H1 (cell line): ENCODE results near the gene LCAT. TPM values are rescaled to one million over a fixed set of nuclear protein-coding genes. Genes with fewer than 3 reads are reported as not detected.

Source experiments
- CTCF ChIA-PET: fragments of 300-600 bp; sonication (Branson Sonifier 250); formaldehyde crosslinking; loops from one replicate; lab custom pipeline; 2021; ENCODE audit not compliant: partially characterized antibody; lab: Charles Lee
- POLR2A ChIA-PET: fragments of 300-600 bp; sonication (Branson Sonifier 250); formaldehyde crosslinking; loops from one replicate; lab custom pipeline; 2021; ENCODE audit warnings: inconsistent platforms; ENCODE audit not compliant: partially characterized antibody; lab: Charles Lee
- DNase-seq, 2 experiments: peaks; one replicate each; pipeline versions ENCODE4 v3.0.0 to v3.0.0-alpha.2; 2010 to 2022; ENCODE audit warnings: low spot score in 2 of 2, low read depth in 1 of 2, mixed read lengths in 1 of 2
- FAIRE-seq: peaks from 2 replicates; lab custom pipeline; 2011; peaks lifted over from hg19 to GRCh38; lab: Jason Lieb, UNC
- H2AFZ ChIP-seq: 2 replicates; pipeline ENCODE4 v1.8.1; 2012; ENCODE audit warnings: low read length, inconsistent platforms
- H2AK5ac ChIP-seq: 2 replicates; pipeline ENCODE4 v1.6.1; 2013; ENCODE audit warnings: low read depth, low read length
- H2BK120ac ChIP-seq: replicated peaks from 2 replicates; pipeline ENCODE3; 2013; ENCODE audit warnings: low read depth, low read length, inconsistent platforms
- H2BK12ac ChIP-seq: 2 replicates; pipeline ENCODE4 v1.6.1; 2013; ENCODE audit warnings: low read depth, low read length
- H2BK15ac ChIP-seq: 2 replicates; pipeline ENCODE4 v1.6.1; 2013; ENCODE audit warnings: low read length
- H2BK20ac ChIP-seq: 2 replicates; pipeline ENCODE4 v1.6.1; 2013; ENCODE audit warnings: low read length
- H2BK5ac ChIP-seq: 2 replicates; pipeline ENCODE4 v1.6.1; 2013; ENCODE audit warnings: low read depth, low read length
- H3K14ac ChIP-seq: 2 replicates; pipeline ENCODE4 v1.6.1; 2013; ENCODE audit warnings: inconsistent platforms; ENCODE audit not compliant: insufficient read length
- H3K18ac ChIP-seq: 2 replicates; pipeline ENCODE4 v1.6.1; 2013; ENCODE audit warnings: low read length; ENCODE audit errors: extremely low read depth
- H3K23ac ChIP-seq: 2 replicates; pipeline ENCODE4 v1.6.1; 2013; ENCODE audit warnings: inconsistent platforms; ENCODE audit not compliant: insufficient read length
- H3K23me2 ChIP-seq: 2 replicates; pipeline ENCODE4 v1.6.1; 2013; ENCODE audit warnings: low read depth, low read length
- H3K27ac ChIP-seq: 2 replicates; pipeline ENCODE4 v1.6.1; 2011; ENCODE audit warnings: low read depth, low read length, inconsistent platforms
- H3K27me3 ChIP-seq, 4 experiments: replicated peaks in 1 of 4; 1 replicate in 1 of 4; 2 replicates in 3 of 4; pipeline versions ENCODE4 v1.6.1 to v1.8.1; 2011 to 2013; ENCODE audit warnings: low read length in 3 of 4, mild to moderate bottlenecking in 3 of 4, inconsistent platforms in 2 of 4, mixed read lengths in 2 of 4, moderate library complexity in 1 of 4; ENCODE audit not compliant: control insufficient read depth in 3 of 4, insufficient read depth in 3 of 4; ENCODE audit errors: extremely low read depth in 1 of 4
- H3K36me3 ChIP-seq, 4 experiments: 2 replicates each; pipeline versions ENCODE4 v1.6.1 to v1.8.1; 2011 to 2013; ENCODE audit warnings: mild to moderate bottlenecking in 4 of 4, low read length in 3 of 4, moderate library complexity in 2 of 4, control low read depth in 1 of 4, inconsistent platforms in 1 of 4; ENCODE audit not compliant: insufficient read depth in 4 of 4, control insufficient read depth in 2 of 4
- H3K4ac ChIP-seq: replicated peaks from 2 replicates; pipeline ENCODE3; 2013; ENCODE audit warnings: low read length, low read depth, mixed read lengths, inconsistent platforms; ENCODE audit not compliant: insufficient read length
- H3K4me1 ChIP-seq, 4 experiments: replicated peaks in 1 of 4; 1 replicate in 1 of 4; 2 replicates in 3 of 4; pipeline versions ENCODE4 v1.6.1 to v1.8.1; 2011 to 2013; ENCODE audit warnings: low read length in 3 of 4, inconsistent platforms in 2 of 4, mixed read lengths in 1 of 4; ENCODE audit not compliant: insufficient read depth in 4 of 4, control insufficient read depth in 3 of 4
- H3K4me2 ChIP-seq, 2 experiments: 2 replicates each; pipeline versions ENCODE4 v1.6.1 to v1.8.1; 2011 to 2013; ENCODE audit warnings: low read depth in 2 of 2, low read length in 2 of 2, control low read depth in 1 of 2, inconsistent platforms in 1 of 2, mild to moderate bottlenecking in 1 of 2; ENCODE audit not compliant: insufficient read depth in 1 of 2
- H3K4me3 ChIP-seq, 4 experiments: fragments of 200-600, 300-600 bp in 1 of 4; sonication (generic), shearing (Covaris generic), sonication (Bioruptor Twin) in 1 of 4; 2 replicates each; pipeline versions ENCODE4 v1.5.1 to v1.8.1; 2011 to 2016; ENCODE audit warnings: low read length in 4 of 4, low read depth in 3 of 4, control low read depth in 2 of 4, inconsistent platforms in 2 of 4, mild to moderate bottlenecking in 2 of 4, mixed read lengths in 1 of 4, moderate library complexity in 1 of 4; ENCODE audit not compliant: insufficient read depth in 2 of 4; ENCODE audit errors: extremely low read depth in 1 of 4
- H3K56ac ChIP-seq: replicated peaks from 2 replicates; pipeline ENCODE3; 2013; ENCODE audit warnings: low read depth, mild to moderate bottlenecking, mixed read lengths, low read length, inconsistent platforms; ENCODE audit not compliant: insufficient read length
- H3K79me1 ChIP-seq: 2 replicates; pipeline ENCODE4 v1.6.1; 2013; ENCODE audit warnings: low read depth, low read length, control low read depth
- H3K79me2 ChIP-seq, 2 experiments: 2 replicates each; pipeline versions ENCODE4 v1.6.1 to v1.8.1; 2012 to 2013; ENCODE audit warnings: low read length in 2 of 2, mild to moderate bottlenecking in 2 of 2, inconsistent platforms in 1 of 2; ENCODE audit not compliant: insufficient read depth in 2 of 2, control insufficient read depth in 1 of 2
- H3K9ac ChIP-seq, 4 experiments: replicated peaks in 1 of 4; 1 replicate in 1 of 4; 2 replicates in 3 of 4; pipeline versions ENCODE4 v1.6.1 to v1.8.1; 2011 to 2013; ENCODE audit warnings: low read depth in 3 of 4, low read length in 3 of 4, control low read depth in 2 of 4, mild to moderate bottlenecking in 2 of 4, moderate library complexity in 2 of 4, inconsistent platforms in 1 of 4; ENCODE audit errors: extremely low read depth in 1 of 4
- H3K9me3 ChIP-seq, 2 experiments: 2 replicates each; pipeline versions ENCODE4 v1.6.1 to v1.8.1; 2012 to 2013; ENCODE audit warnings: mild to moderate bottlenecking in 2 of 2, moderate library complexity in 2 of 2, control low read depth in 1 of 2, inconsistent platforms in 1 of 2, low read depth in 1 of 2, low read length in 1 of 2, mixed read lengths in 1 of 2; ENCODE audit not compliant: insufficient read depth in 2 of 2
- H4K20me1 ChIP-seq, 2 experiments: replicated peaks in 1 of 2; 2 replicates each; pipeline versions ENCODE3 to v1.8.1; 2011 to 2013; ENCODE audit warnings: inconsistent platforms in 2 of 2, low read length in 2 of 2, mild to moderate bottlenecking in 1 of 2; ENCODE audit not compliant: insufficient read depth in 2 of 2, control insufficient read depth in 1 of 2
- H4K5ac ChIP-seq: 2 replicates; pipeline ENCODE4 v1.6.1; 2013; ENCODE audit warnings: low read length, low read depth, mixed read lengths, inconsistent platforms; ENCODE audit not compliant: insufficient read length
- H4K8ac ChIP-seq: 2 replicates; pipeline ENCODE4 v1.8.0; 2013; ENCODE audit warnings: mild to moderate bottlenecking, moderate library complexity, low read length, inconsistent platforms; ENCODE audit not compliant: insufficient read depth; ENCODE audit errors: extremely low read depth
- H4K91ac ChIP-seq: replicated peaks from 2 replicates; pipeline ENCODE3; 2013; ENCODE audit warnings: low read length, mixed read lengths, inconsistent platforms; ENCODE audit not compliant: insufficient read length
- BACH1 ChIP-seq: IDR thresholded peaks from 2 replicates; pipeline ENCODE4 v1.6.1; 2012; ENCODE audit warnings: low read length, improper control_type of control experiment
- WGBS, 2 experiments: shearing (Covaris generic) in 1 of 2; methylation state at CpG; one replicate each; pipeline versions ENCODE4 v1.1.6 to v1.1.7; 2013 to 2015; ENCODE audit warnings: low lambda C conversion rate in 2 of 2, mixed read lengths in 2 of 2, inconsistent platforms in 1 of 2, low coverage in 1 of 2, missing lambda C conversion rate in 1 of 2; ENCODE audit not compliant: insufficient replicate concordance in 2 of 2, insufficient coverage in 1 of 2, insufficient read length in 1 of 2; ENCODE audit errors: extremely low coverage in 1 of 2, missing lambda C conversion rate in 1 of 2; 5-methylcytosine and 5-hydroxymethylcytosine counted together
- polyA plus RNA-seq, 7 experiments: library from polyadenylated mRNA; depleted of rRNA in 3 of 7; stranded (reverse) in 5 of 7; unstranded in 2 of 7; fragments of >200 nt in 5 of 7; fragments of 200-250 nt in 2 of 7; gene quantifications; 1 replicate in 5 of 7; 2 replicates in 1 of 7; 4 replicates in 1 of 7; pipeline versions ENCODE4 v1.2.1 to v1.2.3, GENCODE V29; 2011 to 2013; ENCODE audit warnings: missing spikeins in 2 of 7, mixed read lengths in 2 of 7
- total RNA-seq: library from RNA; stranded (reverse); fragmentation: NEBNext Ultra II Directional; extraction: Animal tissue kit (Norgen Biotek cat#: 25700); gene quantifications from 2 replicates; pipeline ENCODE4 v1.2.1, GENCODE V29; 2021

LCAT gene
- total and polyA plus RNA-seq, 2 of the 8 experiments (the other 6 are each of a cell fraction or from before 2014, with no cell fraction given): 9.4 to 19.6 TPM

DNA sequence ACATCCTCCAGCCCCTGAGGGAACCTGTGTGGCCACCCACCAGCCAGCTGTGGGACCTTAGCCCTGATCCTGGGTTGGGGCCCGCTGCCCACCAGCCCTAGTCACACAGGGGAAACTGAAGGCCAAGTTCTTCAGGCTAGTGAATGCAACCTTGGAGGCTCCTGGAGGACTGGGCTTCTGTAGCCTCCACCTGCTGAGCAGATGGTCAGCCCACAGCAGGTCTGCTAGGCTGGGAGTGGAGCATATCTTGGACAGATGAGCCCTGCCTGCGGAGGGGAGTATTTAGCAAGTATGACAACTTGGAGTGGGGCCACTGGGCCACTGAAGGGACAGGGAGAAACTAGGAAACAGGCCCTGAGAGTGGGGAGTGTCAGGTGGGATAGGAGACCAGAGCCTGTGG is 32.3 kb upstream of the LCAT start:
- no peak overlapping the region for H2BK15ac ChIP-seq
- FAIRE-seq (no peak), DNase-seq (no peak)
- no peak overlapping the region for H3K18ac ChIP-seq
- POLR2A ChIA-PET: interaction anchor here (1.4 kb wide), 1 partner anchor 109 kb away, joined by 5 read pairs; the partner anchor contains the start of gene NFATC3
- no peak for TF ChIP-seq BACH1
- CTCF ChIA-PET: interaction anchor here (1.2 to 2.7 kb wide), 2 partner anchors 14 to 65 kb away, joined by 3 to 10 read pairs; no protein-coding TSS in a partner anchor
- WGBS, 2 experiments: 96% methylated on average over 2 of the region's 2 CpGs; no CpG with 5 or more reads in 1 of the 2 experiments
- no peak overlapping the region for H2BK120ac ChIP-seq
- H3K23ac ChIP-seq: no peak overlapping the region
- H4K91ac ChIP-seq: no peak overlapping the region
- H3K4me2 ChIP-seq: no peak overlapping the region
- H3K4me3 ChIP-seq: no peak overlapping the region
- no peak overlapping the region for H2BK5ac ChIP-seq
- H2BK12ac ChIP-seq: no peak overlapping the region
- H4K8ac ChIP-seq: no peak overlapping the region
- peaks cover 0 to 4% (median 0%) of the 10 kb centered on the region in 4 experiments; a peak in 3 of 7 replicates for H3K4me1 ChIP-seq
- H3K23me2 ChIP-seq: no peaks in the 10 kb centered on the region
- no peaks in the 10 kb centered on the region for H3K9me3 ChIP-seq
- H4K20me1 ChIP-seq: no peaks in the 10 kb centered on the region
- no peaks in the 10 kb centered on the region for H3K79me2 ChIP-seq
- no peak overlapping the region for H3K4ac ChIP-seq
- no peaks in the 10 kb centered on the region for H3K79me1 ChIP-seq
- no peak overlapping the region for H3K14ac ChIP-seq
- peaks cover 0 to 2% (median 0%) of the 10 kb centered on the region in 4 experiments; a peak in 2 of 7 replicates for H3K27me3 ChIP-seq
- H2AFZ ChIP-seq: no peak overlapping the region
- no peak overlapping the region for H4K5ac ChIP-seq
- H3K56ac ChIP-seq: no peak overlapping the region
- no peak overlapping the region for H2BK20ac ChIP-seq
- no peak overlapping the region for H3K27ac ChIP-seq
- H3K9ac ChIP-seq: no peak overlapping the region
- H2AK5ac ChIP-seq: no peak overlapping the region
- no peaks in the 10 kb centered on the region; a peak in 1 of 8 replicates for H3K36me3 ChIP-seq
